SK-MEL-5 (cell line): Measurements from ENCODE around the gene FSIP1. TPM values are rescaled to one million over a fixed set of nuclear protein-coding genes. Genes with fewer than 3 reads are reported as not detected.
A peak's percentile ranks its signal among the peaks of the same experiment; 100 is the strongest.

Source experiments
- DNase-seq: peaks from one replicate; pipeline ENCODE4 v3.0.0-alpha.2; 2016; ENCODE audit warnings: low read depth, low spot score
- in situ Hi-C: cut with HindIII; loops from 2 replicates; pipeline ENCODE4 v1.10.0; 2016; ENCODE audit warnings: low sequenced_read_pairs, high pct_unique_total_duplicates, low pct_unique_long_range_greater_than_20kb
- total RNA-seq: library from RNA; depleted of rRNA; stranded (reverse); fragments of >200 nt; shearing (Covaris generic); gene quantifications from 2 replicates; pipeline ENCODE4 v1.2.3, GENCODE V29; 2014

FSIP1 gene
- total RNA-seq, 1 experiment from 2014 or later, result 0.42 TPM

- DNase-seq, result no peak
- in situ Hi-C loops, result no loop called here
These were observed 39.0 kb downstream of the FSIP1 start for GRCh38 chr15:39743611-39744010.

- in situ Hi-C loops, result no loop called here
- no peak for DNase-seq
These were observed 41.4 kb downstream of the FSIP1 start for GRCh38 chr15:39741258-39741657.

GRCh38 chr15:39738998-39739397, 43.6 kb downstream of the FSIP1 start:
- in situ Hi-C loops, result no loop called here
- no peak for DNase-seq

GRCh38 chr15:39737196-39737550, 45.5 kb downstream of the FSIP1 start:
- in situ Hi-C loops, result no loop called here
- no peak for DNase-seq

- DNase-seq, result peak; percentile 36
- in situ Hi-C loops, result no loop called here
These were observed 46.0 kb downstream of the FSIP1 start for GRCh38 chr15:39736412-39737195.

- in situ Hi-C loops, result no loop called here
These were observed 47.4 kb downstream of the FSIP1 start for GRCh38 chr15:39735120-39735717.

GRCh38 chr15:39731266-39731665, 51.4 kb downstream of the FSIP1 start:
- in situ Hi-C loops, result no loop called here
- no peak for DNase-seq

More at GRCh38 chr15:39735120-39735717, 47.4 kb downstream of the FSIP1 start:
- no peak for DNase-seq

GRCh38 chr15:39730552-39730951, 52.1 kb downstream of the FSIP1 start:
- DNase-seq, result no peak
- in situ Hi-C loops, result no loop called here

GRCh38 chr15:39729500-39729899, 53.1 kb downstream of the FSIP1 start:
- DNase-seq, result no peak
- in situ Hi-C loops, result no loop called here

- in situ Hi-C loops, result no loop called here
These were observed 53.8 kb downstream of the FSIP1 start for GRCh38 chr15:39728845-39729244.

GRCh38 chr15:39721893-39722292, 60.7 kb downstream of the FSIP1 start:
- in situ Hi-C loops, result no loop called here

More at GRCh38 chr15:39728845-39729244, 53.8 kb downstream of the FSIP1 start:
- no peak for DNase-seq

GRCh38 chr15:39720621-39721611, 61.7 kb downstream of the FSIP1 start:
- in situ Hi-C loops, result no loop called here
- DNase-seq, result no peak

More at GRCh38 chr15:39721893-39722292, 60.7 kb downstream of the FSIP1 start:
- no peak for DNase-seq

GRCh38 chr15:39720081-39720480, 62.6 kb downstream of the FSIP1 start:
- DNase-seq, result no peak
- in situ Hi-C loops, result no loop called here

- in situ Hi-C loops, result no loop called here
- no peak for DNase-seq
These were observed 63.5 kb downstream of the FSIP1 start for GRCh38 chr15:39719109-39719508.

GRCh38 chr15:39717134-39717533, 65.5 kb downstream of the FSIP1 start:
- in situ Hi-C loops, result no loop called here
- DNase-seq, result no peak

- in situ Hi-C loops, result no loop called here
- no peak for DNase-seq
These were observed 68.4 kb downstream of the FSIP1 start for GRCh38 chr15:39714251-39714650.

GRCh38 chr15:39713846-39714245, 68.8 kb downstream of the FSIP1 start:
- in situ Hi-C loops, result no loop called here
- DNase-seq, result no peak

- in situ Hi-C loops, result no loop called here
- no peak for DNase-seq
These were observed 72.0 kb downstream of the FSIP1 start for GRCh38 chr15:39710681-39711080.
